Fibroblast of skin of right quadriceps (primary cell): ENCODE data around the gene DNAH10.
A peak's percentile ranks its signal among the peaks of the same experiment; 100 is the strongest.

Source experiments
- DNase-seq: peaks from one replicate; pipeline ENCODE4 v3.0.0-alpha.2; 2013

The DNAH10 gene

GRCh38 chr12:123983822-123984485 lies 221.9 kb downstream of the DNAH10 start:
- DNase-seq: peak; percentile 69

GRCh38 chr12:123984903-123985302 lies 222.8 kb downstream of the DNAH10 start:
- no peak for DNase-seq
